ENCODE data around the gene NAA10.

Gene NAA10

DNA sequence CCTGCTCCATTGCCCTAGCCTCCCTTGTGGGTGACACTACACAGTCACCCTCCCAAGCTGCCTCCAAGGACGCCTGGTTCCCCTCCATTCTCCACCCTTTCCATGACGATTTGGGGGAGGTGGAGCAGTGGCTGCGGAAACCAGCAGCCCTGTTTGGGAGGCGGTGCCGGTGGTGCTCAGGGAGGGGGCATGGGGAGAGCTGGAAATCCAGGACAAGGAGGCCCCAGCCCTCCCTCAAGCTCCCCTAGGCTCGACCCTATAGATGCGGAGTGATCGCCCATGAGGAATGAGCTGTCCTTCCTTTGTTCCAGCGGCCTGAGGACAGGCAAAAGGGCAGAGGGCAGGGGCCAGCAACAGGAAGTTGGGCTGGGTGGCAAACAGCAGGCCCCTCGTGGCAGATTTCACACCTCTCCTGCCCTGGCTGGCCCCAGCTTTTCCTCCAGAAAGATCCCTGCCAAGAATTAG lies 13.2 kb upstream of the NAA10 start:
- DNase-seq: no peak

GRCh38 chrX:153947009-153947769 lies 12.4 kb upstream of the NAA10 start:
- DNase-seq: peak; percentile 11 to 49

DNA sequence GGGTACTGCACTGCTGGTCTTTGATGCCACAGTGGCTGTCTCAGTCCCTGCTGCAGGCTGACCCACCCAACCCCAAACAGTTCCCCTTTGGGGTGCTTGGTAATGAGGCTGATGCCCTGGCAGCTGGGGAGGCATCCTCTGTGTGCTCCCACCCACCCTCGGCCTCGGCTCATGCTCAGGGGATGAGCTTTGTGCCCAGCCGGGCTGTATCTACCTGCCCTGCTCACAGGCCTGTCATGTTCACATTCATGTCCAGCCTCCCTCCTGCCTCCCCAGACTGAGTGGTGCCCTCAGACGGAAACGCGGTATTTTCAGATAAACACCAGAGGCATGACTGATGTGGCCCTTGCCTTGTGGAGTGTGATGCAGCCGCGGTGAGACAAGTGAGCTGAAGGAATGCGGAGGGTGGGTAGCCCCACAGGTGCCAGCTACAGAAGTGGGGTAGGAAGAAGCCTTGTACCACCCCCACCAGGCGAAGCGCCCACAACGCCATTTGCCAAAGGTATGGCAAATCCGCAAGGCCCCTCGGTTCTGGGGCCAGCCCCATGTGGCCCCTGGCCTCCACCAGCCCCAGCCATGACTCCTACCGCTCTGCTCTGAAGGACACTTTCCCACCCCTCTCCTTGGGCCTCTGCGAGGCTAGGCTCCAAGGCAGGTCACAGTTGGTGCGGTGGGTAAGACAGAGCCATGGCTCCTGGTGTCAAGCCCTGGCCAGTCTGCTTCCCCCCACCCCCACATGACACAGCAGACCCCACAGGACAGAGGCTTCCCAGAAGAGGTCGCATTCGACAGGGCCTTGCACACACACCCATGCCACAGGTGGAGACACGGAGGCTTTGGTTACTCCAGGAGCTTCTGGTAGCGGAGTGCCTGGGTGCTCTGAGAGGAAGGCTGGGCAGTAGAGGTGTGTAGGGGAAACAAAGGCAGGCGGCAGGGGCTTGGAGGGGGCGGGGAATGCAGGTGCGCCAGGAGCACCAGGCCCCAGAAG lies 11.4 kb upstream of the NAA10 start:
- no peak for DNase-seq

- DNase-seq: no peak
Measured at GRCh38 chrX:153944800-153945150, 9.9 kb upstream of the NAA10 start.

DNA sequence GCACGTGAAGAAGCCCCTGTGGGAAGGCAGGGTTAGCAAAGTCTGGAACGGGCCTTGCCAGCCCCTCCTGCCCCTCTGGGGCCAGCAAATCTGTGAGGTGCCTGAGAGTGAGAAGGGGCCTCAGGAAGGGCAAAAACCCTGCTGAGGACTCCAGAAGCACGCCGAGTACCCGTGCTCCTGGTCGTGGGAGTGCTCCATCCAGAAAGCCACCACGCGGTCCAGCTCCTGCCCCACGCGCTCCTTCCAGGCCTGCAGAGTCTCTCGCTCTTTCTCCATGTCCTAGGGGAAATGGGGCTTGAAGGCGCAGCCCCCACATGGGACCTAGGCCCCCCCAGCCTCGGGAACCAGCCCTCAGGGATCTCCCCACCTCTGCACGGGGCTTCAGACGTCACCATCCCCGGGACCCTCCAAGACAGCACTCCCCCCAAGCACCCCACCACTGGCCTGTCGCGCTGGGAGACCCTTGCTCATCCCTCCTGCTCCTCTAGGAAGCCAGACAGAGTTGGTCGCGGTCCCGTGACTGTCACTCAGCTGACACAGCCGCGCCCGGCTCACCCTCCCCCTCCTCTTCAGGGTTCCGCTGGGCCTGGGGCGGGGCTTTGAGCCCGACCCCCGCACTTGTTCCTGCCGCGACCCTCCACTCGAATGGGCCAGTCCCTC lies 9.4 kb upstream of the NAA10 start, which contains the start of gene RENBP:
Gene RENBP (minus strand): TSS at position 504 of the 660 bp plus-strand sequence. CDS start 33 bp downstream, at position 471.
- peak in 1 of 2 donors; percentile 5 for DNase-seq

GRCh38 chrX:153941336-153942252 lies 6.8 kb upstream of the NAA10 start:
- DNase-seq: no peak

DNA sequence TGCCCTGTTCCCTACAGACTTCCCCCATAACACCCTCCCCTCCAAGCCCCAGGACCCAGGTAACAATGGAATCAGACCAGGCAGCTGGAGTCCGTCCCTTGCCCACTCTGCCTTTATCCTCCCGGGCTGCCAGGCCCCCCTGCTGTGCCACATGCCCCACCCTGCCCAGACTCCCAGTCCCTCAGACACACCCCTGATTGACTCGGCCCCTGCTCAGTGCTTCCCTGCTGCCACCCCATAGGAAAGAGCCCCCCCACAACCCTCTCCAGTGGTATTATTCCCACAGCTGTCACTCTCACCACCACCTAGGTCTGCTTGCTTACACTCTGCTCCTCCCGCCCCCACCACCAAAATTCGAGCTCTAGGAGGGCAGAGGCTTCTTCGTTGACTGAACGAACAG lies 4.7 kb upstream of the NAA10 start:
- no peak for DNase-seq

DNA sequence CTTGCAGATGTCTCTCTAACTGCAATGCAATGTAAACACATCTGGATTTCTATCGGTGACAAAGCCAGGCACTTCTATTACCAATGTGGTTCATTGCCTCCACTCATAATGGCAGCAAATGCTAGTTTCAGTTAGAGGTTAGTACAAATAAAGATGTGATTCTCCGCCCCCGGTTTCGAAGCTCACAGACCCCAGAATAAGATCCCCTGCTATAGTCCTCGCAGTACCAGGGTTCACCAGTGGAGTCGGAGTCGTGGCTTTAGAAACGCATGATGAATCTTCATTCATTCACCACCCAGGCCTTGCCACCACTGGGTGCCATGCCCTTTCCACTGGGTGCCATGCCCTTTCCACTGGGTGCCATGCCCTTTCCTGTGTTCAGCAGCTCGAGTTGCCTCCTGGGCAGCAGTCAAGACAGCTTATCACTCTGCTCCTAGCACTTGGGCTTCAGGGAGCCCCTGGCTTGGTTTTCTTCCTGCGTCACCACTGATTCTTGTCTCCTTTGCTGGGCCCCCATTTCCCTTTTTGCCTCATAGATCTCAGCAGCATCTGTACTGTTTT lies 3.5 kb upstream of the NAA10 start:
- no peak for DNase-seq

GRCh38 chrX:153937056-153937455 lies 2.2 kb upstream of the NAA10 start:
- no peak for DNase-seq

GRCh38 chrX:153935326-153935851 lies 552 bp upstream of the NAA10 start:
- DNase-seq: no peak

DNA sequence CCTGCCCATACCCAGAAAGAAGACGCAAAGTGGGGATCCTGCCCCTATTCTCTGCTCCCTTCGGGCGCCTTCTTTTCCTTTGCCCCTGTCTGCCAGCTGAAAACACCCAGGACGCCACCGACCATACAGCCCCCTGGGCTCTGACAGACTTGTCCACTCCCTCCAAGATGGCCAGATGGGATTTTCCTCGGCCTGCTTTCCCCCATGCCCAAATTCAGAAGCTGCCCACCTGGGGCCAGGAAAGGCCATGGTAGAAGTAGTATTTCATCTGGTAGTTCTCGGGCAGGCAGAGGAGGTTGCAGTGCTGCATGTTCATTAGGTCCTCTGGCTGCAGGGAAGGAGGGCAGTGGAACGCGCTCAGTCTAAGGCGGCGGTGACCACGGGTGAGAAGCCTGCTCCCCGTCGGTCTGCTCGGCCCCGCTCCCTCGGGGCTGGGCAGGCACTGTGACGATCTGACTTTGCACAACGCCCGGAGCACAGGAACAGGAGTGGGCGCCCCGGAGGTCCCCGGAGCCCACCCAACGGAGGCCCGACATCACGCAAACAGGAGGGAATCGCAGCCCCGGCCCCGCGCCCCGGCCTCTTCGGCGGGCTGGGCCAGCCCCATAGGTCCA lies 582 bp downstream of the NAA10 start:
- no peak for DNase-seq

DNA sequence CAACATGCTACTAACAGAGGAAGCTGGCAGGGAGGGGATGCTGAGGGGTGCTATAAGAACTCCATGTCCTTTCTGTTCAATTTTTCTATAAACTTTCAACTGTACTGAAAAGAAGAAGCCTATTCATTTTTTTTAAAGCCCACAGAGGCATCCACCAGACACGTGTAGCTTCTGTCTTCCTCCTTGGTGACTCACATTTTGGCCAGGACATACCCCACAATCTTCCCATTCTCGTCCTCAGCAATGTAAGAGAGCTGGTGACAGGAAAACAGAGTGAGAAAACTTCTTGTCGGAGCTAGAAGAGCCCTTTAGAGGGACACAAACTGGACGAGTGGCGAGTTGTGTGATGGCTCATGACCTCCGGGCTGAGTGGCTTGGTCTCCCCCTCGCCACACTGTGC lies 1.1 kb downstream of the NAA10 start:
- peak in 1 of 2 donors; percentile 27 for DNase-seq

DNA sequence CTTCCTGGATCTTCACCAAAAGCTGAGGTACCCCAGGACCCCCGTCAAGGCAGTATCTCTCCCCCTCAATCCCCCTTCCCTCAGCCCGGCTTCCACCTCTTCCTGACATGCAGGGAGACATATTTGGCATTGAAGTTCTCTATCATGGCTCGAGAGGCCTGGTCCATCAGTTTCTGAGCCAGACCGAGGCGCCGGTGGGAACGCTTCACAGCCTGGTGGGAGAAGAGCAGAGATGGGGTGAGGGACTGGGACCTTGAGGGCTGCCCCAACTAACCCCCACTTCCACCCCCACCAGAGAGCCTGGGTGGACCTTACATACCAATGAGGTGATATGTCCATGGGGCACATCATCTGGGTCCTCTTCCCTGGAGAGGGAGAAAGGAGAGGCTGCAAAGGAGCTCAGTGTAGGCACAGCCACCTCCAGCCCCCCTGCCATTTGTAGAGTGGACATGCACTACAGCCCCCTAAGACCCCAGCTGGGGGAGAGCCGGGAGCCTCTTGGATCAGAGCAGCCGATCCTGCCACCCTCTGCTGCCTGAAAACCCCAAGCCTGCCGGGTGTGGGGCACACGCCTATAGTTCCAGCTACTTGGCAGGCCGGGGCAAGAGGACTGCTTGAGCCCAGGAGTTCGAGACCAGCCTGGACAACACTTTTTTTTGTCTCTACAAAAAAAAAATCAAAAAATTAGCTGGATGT lies 2.5 kb downstream of the NAA10 start:
- no peak for DNase-seq

DNA sequence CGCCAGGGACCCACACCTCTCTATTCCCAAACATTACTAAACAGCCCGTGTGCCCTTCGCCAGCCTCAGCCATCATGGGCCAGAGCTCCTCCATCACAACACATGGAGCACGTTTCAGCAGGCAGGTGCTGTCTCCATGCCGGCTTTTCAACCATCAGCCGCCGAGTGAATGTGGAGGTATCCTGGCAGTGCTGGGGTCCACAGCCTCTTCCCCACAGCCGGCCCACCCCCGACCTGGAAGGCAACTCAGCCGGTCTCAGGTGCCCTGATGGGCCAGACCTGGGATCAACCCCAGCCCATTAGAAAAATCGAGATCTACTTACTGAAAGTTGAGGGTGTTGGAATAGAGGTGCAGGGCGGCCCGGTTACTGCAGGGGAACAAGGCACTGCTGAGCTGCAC lies 3.1 kb downstream of the NAA10 start:
- no peak for DNase-seq

DNA sequence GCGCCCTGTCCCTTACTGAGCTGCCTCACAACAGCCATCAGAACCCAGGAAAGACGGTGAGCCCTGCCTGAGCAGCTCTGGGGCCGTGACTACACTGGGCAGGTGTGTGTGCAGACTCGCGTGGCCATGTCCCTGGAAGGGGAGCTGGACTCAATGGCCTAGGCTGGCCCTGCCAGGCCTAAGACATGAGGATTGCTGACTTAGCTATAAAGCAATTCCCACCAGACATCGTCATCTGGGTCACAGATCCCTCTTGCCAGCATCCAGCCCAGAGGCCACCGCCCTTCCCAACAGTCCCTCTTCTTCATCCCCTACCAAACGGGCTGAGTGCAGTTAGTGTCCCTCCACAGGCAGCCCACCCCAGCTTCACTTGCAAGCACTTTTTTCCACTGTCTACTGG lies 3.7 kb downstream of the NAA10 start:
- DNase-seq: no peak

- no peak for DNase-seq
Measured at GRCh38 chrX:153930011-153930910, 4.6 kb downstream of the NAA10 start.

GRCh38 chrX:153929576-153929975 lies 5.3 kb downstream of the NAA10 start:
- DNase-seq: no peak

GRCh38 chrX:153928846-153929245 lies 6.0 kb downstream of the NAA10 start:
- no peak for DNase-seq
